OCI-M2 (cell line): ENCODE measurements around the gene PNPLA5.
"Not testable (repeated sequence)": the region's sequence is repeated elsewhere in the genome, so short reads cannot be mapped to it uniquely, and the experiment has no call there.

Experiments
- DNase-seq: peaks from one replicate; lab custom pipeline; 2025; ENCODE audit not compliant: unreplicated experiment; lab: John Stamatoyannopoulos, UW

The PNPLA5 gene

DNA sequence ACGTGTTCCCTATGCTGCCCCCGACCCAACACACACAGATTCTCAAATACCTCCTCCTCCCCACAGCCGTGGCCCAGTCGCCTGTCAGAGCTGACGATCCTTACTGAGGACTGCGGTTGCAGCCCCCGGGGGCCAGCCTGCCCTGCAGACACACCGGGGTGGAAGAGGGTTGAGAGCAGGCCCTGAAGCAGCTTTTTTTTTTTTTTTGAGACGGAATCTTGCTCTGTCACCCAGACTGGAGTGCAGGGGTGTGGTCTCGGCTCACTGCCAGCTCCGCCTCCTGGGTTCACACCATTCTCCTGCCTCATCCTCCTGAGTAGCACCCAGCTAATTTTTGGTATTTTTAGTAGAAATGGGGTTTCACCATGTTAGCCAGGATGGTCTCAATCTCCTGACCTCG lies 11.2 kb upstream of the PNPLA5 start:
- not testable (repeated sequence) for DNase-seq

DNA sequence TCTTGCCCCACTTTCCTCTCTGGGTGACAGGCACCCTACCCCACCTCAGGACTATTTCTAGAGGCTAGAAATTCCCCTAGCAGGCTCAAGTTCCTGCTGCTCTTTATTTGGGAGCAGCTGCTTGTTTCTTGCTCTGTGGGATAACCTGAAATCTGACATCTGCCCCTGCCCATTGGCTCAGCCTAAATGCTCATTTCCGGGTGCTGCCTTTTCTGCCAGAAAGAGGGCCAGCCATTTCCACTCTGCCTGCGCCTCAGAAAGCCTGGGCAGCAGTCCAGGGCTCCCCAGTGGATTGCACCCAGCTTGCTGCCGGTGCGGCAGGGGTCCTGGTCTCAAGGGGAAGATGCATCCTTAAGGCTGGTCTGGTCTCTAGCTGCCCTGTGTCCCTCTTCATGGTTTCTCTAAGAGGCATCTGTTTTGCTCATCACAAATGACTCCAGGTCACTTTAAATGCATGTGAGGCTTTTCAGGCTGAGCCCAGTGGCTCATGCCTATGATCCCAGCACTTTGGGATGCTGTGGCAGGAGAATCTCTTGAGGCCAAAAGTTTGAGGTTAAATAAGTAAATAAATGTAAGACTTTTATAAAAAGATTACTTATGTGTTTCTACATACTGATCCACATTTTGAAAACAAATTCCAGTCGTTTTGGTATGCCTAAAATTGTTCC lies 10.3 kb upstream of the PNPLA5 start:
- DNase-seq, result no peak

GRCh38 chr22:43900206-43900605 lies 8.4 kb upstream of the PNPLA5 start:
- no peak for DNase-seq

- DNase-seq, result no peak
Measured at GRCh38 chr22:43897751-43898261, 6.0 kb upstream of the PNPLA5 start.

DNA sequence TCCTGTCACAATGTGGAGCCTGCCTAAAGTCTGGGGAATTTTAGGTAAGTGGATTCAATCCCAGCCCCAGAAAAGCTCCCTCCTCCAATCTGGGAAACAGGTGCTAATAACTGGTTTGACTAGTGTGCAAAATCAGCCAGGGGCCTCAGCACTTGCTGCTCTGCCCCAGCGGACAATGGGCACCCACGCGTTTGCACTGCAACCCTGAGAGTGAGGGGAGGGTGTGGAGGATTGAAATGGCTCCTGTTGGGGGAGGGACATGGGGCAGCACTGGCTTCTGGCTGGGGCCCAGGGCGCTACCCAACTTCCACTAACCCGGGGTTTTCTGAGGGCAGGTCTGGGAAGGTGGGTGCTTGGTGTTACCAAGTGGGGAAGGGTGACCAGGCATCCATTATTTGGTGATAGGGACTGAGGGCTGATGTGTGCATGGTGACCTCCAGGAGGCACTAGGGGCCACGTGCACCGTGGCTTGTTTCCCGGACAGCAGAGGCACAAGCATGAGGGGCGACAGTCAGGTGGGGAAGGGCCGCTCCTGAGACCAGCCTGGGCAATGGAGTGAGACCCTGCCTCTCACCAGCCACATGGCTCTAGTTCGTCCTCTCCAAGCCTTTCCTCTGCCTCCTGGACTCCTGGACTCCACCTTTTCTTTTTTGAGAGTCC lies 4.3 kb upstream of the PNPLA5 start:
- no peak for DNase-seq

DNA sequence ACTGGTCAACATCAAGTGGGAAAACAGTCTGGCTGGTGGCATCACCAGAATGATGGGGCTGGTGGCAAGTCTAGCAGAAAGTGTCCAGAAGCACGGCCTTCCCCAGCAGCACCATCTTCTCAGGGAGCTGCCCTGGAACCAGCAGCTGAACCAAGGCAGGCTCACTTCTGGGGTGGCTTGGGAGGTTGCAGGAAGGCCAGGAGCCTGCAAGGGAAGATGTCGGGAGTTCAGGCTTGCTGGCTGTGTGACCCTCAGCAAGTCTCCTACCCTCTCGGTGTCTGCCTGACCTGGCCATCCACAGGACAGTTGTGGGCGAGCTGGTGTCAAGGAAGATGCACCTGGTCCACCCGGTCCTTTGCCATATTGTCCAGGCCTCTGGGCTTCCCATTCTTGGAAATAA lies 2.3 kb upstream of the PNPLA5 start:
- DNase-seq, result no peak

- no peak for DNase-seq
Measured at GRCh38 chr22:43893266-43893665, 1.5 kb upstream of the PNPLA5 start.

- no peak for DNase-seq
Measured at GRCh38 chr22:43892183-43892894, 526 bp upstream of the PNPLA5 start.

DNA sequence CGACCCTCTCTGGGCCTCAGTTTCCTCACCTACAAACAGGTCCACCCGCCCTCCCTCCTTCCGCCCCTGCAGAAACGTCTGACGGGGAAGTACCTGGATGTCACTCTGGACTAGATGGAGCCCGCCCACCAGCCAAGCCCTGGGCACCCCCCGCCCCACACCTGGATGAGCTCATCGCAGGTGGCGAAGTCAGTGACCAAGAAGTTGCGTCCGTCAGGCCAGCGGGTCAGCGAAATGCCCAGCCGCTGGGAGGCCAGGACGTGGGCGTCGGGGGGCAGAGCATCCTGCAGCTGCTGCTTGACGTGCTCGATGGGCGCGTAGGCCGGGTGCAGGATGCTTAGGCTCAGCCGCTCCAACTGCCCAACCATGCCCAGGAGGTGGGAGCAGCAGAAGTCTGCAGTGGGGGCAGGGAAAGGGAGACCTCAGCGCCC lies 897 bp downstream of the PNPLA5 start:
- DNase-seq, result no peak

DNA sequence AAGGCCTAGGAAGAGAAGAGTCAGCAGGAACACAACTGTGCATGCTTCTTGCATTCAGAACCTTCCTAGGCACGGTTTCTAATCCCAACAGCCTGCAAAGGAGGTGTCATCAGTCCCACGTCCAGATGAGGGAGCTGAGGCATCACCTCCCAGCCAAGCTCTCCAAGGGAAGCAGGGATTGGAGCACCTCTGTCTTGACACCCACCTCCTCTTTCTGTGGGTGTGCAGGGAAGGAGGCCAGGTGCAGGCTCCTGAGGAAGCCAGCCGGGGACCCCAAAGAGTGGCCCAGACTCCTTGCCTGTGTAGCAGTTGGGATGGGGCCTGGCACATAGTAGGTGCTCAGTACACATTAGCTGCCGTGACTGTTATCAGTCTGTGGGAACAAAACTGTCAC lies 2.0 kb downstream of the PNPLA5 start:
- no peak for DNase-seq

GRCh38 chr22:43889201-43889859 lies 2.5 kb downstream of the PNPLA5 start:
- no peak for DNase-seq

- no peak for DNase-seq
Measured at GRCh38 chr22:43888740-43889139, 3.1 kb downstream of the PNPLA5 start.

- no peak for DNase-seq
Measured at GRCh38 chr22:43887391-43887790, 4.4 kb downstream of the PNPLA5 start.

DNA sequence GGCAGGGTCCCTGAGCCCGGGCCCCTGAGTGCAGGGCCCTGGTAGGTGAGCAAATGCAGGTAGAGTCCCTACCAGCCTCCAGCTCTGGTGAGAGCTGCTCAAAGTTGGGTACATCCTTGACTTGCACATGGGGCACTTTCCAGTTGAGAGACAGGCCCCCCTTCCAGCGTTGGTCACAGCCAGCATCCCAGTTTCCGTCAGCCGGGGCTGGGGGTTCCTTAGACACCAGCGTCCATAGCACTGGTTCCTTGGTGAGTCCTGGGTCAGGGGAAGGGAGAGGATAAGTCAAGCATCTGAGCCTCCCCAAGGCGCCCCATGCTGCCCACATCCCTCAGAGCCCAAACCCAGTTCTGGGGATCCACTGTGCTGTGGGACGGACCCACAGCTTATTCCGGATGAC lies 5.6 kb downstream of the PNPLA5 start:
- DNase-seq, result no peak

GRCh38 chr22:43885786-43886185 lies 6.0 kb downstream of the PNPLA5 start:
- DNase-seq, result no peak

- DNase-seq, result no peak
Measured at GRCh38 chr22:43885319-43885671, 6.5 kb downstream of the PNPLA5 start.

- no peak for DNase-seq
Measured at GRCh38 chr22:43884600-43885318, 7.1 kb downstream of the PNPLA5 start.

DNA sequence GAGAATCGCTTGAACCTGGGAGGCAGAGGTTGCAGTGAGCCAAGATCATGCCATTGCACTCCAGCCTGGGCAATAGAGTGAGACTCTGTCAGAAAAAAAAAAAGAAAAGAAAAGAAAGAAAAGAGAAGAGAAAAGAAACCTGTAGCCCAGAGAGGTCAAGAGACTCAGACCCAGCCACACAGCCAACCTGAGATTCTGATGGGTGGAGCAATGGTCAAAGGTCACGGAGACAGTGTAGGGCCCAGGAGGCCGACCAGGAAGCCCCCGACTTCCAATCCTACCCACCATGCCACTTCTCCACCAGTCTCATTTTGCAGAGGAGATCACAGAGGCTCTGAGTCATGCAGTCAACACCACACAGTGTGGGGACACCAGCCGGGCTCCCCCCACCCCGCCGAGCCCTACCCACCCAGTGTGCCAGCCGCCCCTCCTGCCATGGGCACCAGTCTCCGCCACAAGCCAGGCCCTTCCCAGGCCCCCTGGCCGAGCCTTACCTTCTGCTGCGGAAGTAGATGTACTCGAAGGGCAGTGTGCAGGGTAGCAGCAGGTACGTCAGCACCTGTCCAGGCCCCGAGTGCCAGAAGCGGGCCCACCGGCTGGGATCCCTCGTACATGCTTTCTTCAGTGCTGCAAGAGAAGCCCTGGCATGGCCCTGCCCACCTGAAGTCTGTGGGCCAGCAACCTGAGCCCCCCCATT lies 7.9 kb downstream of the PNPLA5 start:
- DNase-seq, result no peak

DNA sequence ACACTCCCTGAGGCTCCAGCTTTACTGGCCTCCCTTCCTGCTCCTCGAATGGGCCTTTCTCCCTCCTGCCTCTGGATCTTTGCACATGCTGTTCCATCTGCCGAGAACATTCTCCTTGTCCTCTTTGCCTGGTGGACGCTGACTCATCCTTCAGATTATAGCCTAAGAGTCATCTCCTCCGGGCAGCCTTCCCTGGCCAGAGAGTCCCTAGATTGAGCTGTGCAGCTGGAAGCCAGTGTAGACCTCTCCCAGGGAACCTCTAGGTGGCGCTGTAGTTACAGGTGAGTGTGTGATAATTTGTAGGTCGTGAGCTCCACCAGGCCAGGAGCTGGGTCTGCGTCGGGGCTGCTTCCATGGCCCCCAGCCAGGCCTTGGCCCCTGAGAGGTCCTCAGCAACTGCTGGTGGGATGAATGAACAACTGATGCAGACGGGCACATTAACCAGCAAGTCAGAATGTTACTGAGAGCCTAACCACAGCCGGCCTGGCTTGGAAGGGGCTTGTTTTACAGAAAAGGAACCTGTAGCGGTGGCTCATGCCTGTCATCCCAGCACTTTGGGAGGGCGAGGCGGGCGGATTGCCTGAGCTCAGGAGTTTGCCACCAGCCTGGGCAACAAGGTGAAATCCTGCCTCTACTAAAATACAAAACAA lies 8.7 kb downstream of the PNPLA5 start:
- DNase-seq, result no peak
